ENCODE results near the gene CPAMD8.

Gene CPAMD8

GRCh38 chr19:16846901-16847300, 179.7 kb downstream of the CPAMD8 start:
- DNase-seq (ENCODE audit: low spot score) (no peak), FAIRE-seq (no peak)
